Neural cell (in vitro differentiated cells): ENCODE measurements around the gene NDUFB8.

Experiments used
- CTCF ChIP-seq: fragments of 450-650 bp; IDR thresholded peaks from 2 replicates; pipeline ENCODE4 v1.5.1; 2014; ENCODE audit warnings: antibody characterized with exemption, mild to moderate bottlenecking, moderate library complexity; ENCODE audit not compliant: poor library complexity, severe bottlenecking
- EZH2 ChIP-seq: fragments of 200-600, 300-800 bp; shearing (Covaris generic), sonication (generic); IDR thresholded peaks from 2 replicates; pipeline ENCODE4 v1.6.1; 2014; ENCODE audit warnings: antibody characterized with exemption, low read length, borderline replicate concordance, mild to moderate bottlenecking; ENCODE audit not compliant: insufficient read depth, poor library complexity, severe bottlenecking
- MXI1 ChIP-seq: fragments of 450-650 bp; conservative IDR thresholded peaks from 2 replicates; pipeline ENCODE4 v1.6.1; 2014; ENCODE audit warnings: antibody characterized with exemption, mild to moderate bottlenecking; ENCODE audit not compliant: poor library complexity, severe bottlenecking
- POLR2AphosphoS5 ChIP-seq: IDR thresholded peaks from 2 replicates; pipeline ENCODE4 v1.6.1; 2012
- RAD21 ChIP-seq: fragments of 450-650 bp; conservative IDR thresholded peaks from 2 replicates; pipeline ENCODE4 v1.6.1; 2014; ENCODE audit warnings: antibody characterized with exemption, mild to moderate bottlenecking, moderate library complexity
- REST ChIP-seq: IDR thresholded peaks from 2 replicates; pipeline ENCODE4 v1.6.1; 2012; ENCODE audit warnings: borderline replicate concordance

GRCh38 chr10:100498059-100498458, 31.6 kb downstream of the NDUFB8 start:
- TF ChIP-seq CTCF, result no peak
- TF ChIP-seq POLR2AphosphoS5, result no peak
- TF ChIP-seq EZH2, result no peak
- TF ChIP-seq MXI1, result no peak
- TF ChIP-seq RAD21, result no peak
- TF ChIP-seq REST, result no peak
